Dedifferentiated amniotic fluid mesenchymal stem cell (primary cell): Measurements from ENCODE around the gene SYT14.
"Not testable (repeated sequence)": the region's sequence is repeated elsewhere in the genome, so short reads cannot be mapped to it uniquely, and the experiment has no call there.

ENCODE experiments used
- DNase-seq: peaks from one replicate; pipeline ENCODE4 v3.0.0-alpha.2; 2016; ENCODE audit errors: extremely low spot score

SYT14 gene

GRCh38 chr1:210025870-210026269, 87.9 kb downstream of the SYT14 start:
- no peak for DNase-seq

DNA sequence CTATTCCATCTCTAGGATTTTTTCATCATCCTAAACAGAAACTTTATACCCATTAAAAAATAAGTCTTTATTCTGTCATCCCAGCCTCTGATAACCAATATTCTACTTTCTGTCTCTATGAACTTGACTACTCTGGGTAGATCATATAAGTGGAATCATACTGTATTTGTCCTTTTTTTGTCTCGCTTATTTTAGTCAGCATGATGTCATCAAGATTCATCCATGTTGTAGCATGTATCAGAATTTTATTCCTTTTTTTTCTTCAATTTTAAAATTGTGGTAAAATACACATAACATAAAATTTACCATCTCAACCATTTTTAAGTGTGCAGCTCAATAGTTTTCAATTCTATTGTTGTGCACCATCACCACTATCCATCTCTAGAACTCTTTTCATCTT, 90.0 kb downstream of the SYT14 start:
- no peak for DNase-seq

DNA sequence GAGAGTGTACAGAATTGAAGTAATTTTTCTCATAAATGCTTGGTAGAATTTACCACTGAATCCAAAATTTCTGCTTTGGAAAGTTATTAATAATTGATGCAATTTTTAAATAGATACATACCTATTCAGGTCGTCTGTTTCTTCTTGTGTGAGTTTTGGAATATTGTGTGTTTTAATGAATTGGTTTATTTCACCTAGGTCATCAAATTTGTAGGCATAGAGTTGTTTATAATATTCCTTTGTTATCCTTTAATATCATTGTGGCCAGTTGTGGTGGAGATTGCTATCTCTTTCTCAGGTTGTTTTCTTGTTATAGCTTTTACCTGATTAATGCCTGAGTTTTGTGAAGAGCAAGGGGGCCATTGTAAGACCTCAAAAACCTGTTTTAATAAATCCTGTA, 93.5 kb downstream of the SYT14 start:
- no peak for DNase-seq

- DNase-seq = no peak
Observed at GRCh38 chr1:210043058-210043457, 105.0 kb downstream of the SYT14 start.

GRCh38 chr1:210049616-210050015, 111.6 kb downstream of the SYT14 start:
- DNase-seq = no peak

- DNase-seq = not testable (repeated sequence)
Observed at GRCh38 chr1:210050491-210050890, 112.5 kb downstream of the SYT14 start.

- no peak for DNase-seq
Observed at GRCh38 chr1:210053126-210053525, 115.1 kb downstream of the SYT14 start.

GRCh38 chr1:210057593-210057992, 119.6 kb downstream of the SYT14 start:
- no peak for DNase-seq

DNA sequence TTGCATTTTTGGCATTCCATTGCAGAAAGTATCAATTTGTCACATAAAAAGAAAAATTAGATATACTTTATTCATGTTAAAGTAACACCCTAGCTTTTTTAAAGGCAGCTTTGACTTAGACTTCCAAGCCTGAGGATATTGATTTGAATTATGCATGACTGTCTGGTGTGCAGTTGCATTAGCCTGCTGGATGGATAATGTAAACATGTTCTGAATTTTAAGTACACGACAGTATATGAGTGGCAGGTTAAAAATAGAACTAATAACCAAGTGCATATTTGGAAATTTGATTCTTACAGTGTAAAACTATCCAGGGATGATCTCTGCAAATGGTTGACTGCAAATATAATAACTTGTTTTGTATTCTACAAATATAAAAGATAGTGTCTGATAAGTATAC, 124.0 kb downstream of the SYT14 start:
- no peak for DNase-seq

- DNase-seq = no peak
Observed at GRCh38 chr1:210070531-210070930, 132.5 kb downstream of the SYT14 start.

GRCh38 chr1:210072129-210072528, 134.1 kb downstream of the SYT14 start:
- DNase-seq = peak; percentile 41

- DNase-seq = no peak
Observed at GRCh38 chr1:210072896-210073504, 135.0 kb downstream of the SYT14 start.

GRCh38 chr1:210074904-210075303, 136.9 kb downstream of the SYT14 start:
- DNase-seq = no peak

- no peak for DNase-seq
Observed at GRCh38 chr1:210076620-210077019, 138.6 kb downstream of the SYT14 start.

GRCh38 chr1:210081494-210081893, 143.5 kb downstream of the SYT14 start:
- no peak for DNase-seq

- no peak for DNase-seq
Observed at GRCh38 chr1:210085359-210085758, 147.3 kb downstream of the SYT14 start.

DNA sequence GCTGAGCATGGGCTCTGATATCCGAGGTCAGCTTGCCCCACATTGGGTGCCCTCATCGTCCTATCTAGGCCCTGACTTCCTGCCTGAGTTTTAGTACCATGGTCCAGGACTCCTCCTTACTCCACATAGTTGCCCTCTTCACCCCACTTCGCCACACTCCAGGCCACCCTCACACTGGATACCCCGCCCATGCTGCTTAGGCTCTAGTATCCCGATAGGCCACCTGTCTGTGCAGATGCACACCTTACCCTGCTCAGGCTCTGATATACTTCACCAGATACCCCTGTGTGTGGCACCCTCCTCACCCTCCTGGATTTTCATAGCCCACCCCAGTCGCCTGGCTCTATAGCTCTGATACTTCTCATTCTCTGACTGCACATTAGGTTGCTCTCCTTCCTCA, 149.0 kb downstream of the SYT14 start:
- no peak for DNase-seq

GRCh38 chr1:210089855-210090254, 151.8 kb downstream of the SYT14 start:
- no peak for DNase-seq

GRCh38 chr1:210092366-210092765, 154.3 kb downstream of the SYT14 start:
- no peak for DNase-seq

GRCh38 chr1:210093461-210093860, 155.4 kb downstream of the SYT14 start:
- DNase-seq = no peak

- DNase-seq = no peak
Observed at GRCh38 chr1:210098356-210098755, 160.3 kb downstream of the SYT14 start.

GRCh38 chr1:210099921-210100320, 161.9 kb downstream of the SYT14 start:
- no peak for DNase-seq

DNA sequence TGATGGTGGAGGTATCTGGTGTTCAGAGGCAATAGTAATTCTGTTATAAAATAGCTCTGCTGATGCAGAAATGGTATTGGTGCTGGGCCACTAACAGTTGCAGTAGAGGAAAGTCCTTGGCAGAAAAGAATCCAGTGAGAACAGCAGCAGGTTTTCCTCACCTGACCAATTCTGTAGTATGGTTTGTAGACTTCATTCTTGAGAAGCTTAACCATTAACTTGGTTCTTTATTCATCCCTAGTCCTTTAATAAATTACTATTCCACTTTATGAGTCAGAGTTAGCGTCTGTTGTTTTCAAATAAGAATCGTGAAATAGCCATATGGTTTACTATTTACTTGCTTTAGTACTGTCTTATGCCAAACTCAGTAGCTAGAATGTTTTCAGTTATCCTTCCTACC, 166.1 kb downstream of the SYT14 start:
- no peak for DNase-seq

- not testable (repeated sequence) for DNase-seq
Observed at GRCh38 chr1:210112906-210113305, 174.9 kb downstream of the SYT14 start.
